Prostate gland (tissue), 2 donors: ENCODE data around the gene ARID2.

Experiments used
- POLR2A ChIP-seq: fragments of 450-650 bp; IDR thresholded peaks from one replicate; pipeline ENCODE4 v1.6.1; 2016; ENCODE audit warnings: antibody characterized with exemption, mild to moderate bottlenecking
- POLR2AphosphoS5 ChIP-seq: sonication (generic); formaldehyde crosslinking; IDR thresholded peaks from one replicate; pipeline ENCODE4 v1.6.1; 2017; ENCODE audit warnings: antibody characterized with exemption
- TF ChIP-seq, protein P1 (sequence below), 4 experiments: fragments of 200-600 bp in 2 of 4; fragments of 450-650 bp in 2 of 4; sonication (generic) in 2 of 4; IDR thresholded peaks; 1 replicate in 3 of 4; 2 replicates in 1 of 4; pipeline ENCODE4 v1.5.1; 2016 to 2019; ENCODE audit warnings: antibody characterized with exemption in 4 of 4, mild to moderate bottlenecking in 2 of 4, moderate library complexity in 2 of 4

- TF ChIP-seq, protein P1, sequence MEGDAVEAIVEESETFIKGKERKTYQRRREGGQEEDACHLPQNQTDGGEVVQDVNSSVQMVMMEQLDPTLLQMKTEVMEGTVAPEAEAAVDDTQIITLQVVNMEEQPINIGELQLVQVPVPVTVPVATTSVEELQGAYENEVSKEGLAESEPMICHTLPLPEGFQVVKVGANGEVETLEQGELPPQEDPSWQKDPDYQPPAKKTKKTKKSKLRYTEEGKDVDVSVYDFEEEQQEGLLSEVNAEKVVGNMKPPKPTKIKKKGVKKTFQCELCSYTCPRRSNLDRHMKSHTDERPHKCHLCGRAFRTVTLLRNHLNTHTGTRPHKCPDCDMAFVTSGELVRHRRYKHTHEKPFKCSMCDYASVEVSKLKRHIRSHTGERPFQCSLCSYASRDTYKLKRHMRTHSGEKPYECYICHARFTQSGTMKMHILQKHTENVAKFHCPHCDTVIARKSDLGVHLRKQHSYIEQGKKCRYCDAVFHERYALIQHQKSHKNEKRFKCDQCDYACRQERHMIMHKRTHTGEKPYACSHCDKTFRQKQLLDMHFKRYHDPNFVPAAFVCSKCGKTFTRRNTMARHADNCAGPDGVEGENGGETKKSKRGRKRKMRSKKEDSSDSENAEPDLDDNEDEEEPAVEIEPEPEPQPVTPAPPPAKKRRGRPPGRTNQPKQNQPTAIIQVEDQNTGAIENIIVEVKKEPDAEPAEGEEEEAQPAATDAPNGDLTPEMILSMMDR (IDR thresholded peaks at IDR 0.05), result no peak
- TF ChIP-seq POLR2A, result no peak
- no peak for TF ChIP-seq POLR2AphosphoS5
Observed at GRCh38 chr12:45913631-45914030, 184.1 kb downstream of the ARID2 start.
